KMS-11 (cell line): ENCODE measurements around the gene ZNF134.
A peak's percentile ranks its signal among the peaks of the same experiment; 100 is the strongest.

Experiments used
- H2AFZ ChIP-seq: fragments of 200-600 bp; sonication (generic); 2 replicates; pipeline ENCODE4 v1.6.1; 2016; ENCODE audit warnings: antibody characterized with exemption, mixed run types, low read depth
- H3K27ac ChIP-seq: fragments of 200-600 bp; sonication (generic); 2 replicates; pipeline ENCODE4 v1.6.1; 2016; ENCODE audit warnings: mild to moderate bottlenecking, mixed run types
- H3K27me3 ChIP-seq: fragments of 200-600 bp; sonication (generic); 2 replicates; pipeline ENCODE4 v1.6.1; 2017; ENCODE audit warnings: mild to moderate bottlenecking, low read depth, mixed run types, moderate library complexity; ENCODE audit not compliant: insufficient read depth
- H3K36me3 ChIP-seq: fragments of 200-600 bp; sonication (generic); 2 replicates; pipeline ENCODE4 v1.6.1; 2017; ENCODE audit warnings: mild to moderate bottlenecking, mixed run types; ENCODE audit not compliant: insufficient read depth
- H3K4me1 ChIP-seq: fragments of 200-600 bp; sonication (generic); 2 replicates; pipeline ENCODE4 v1.6.1; 2016; ENCODE audit warnings: mild to moderate bottlenecking, low read depth, mixed run types; ENCODE audit not compliant: poor library complexity, severe bottlenecking
- H3K4me2 ChIP-seq: fragments of 200-600 bp; sonication (generic); 2 replicates; pipeline ENCODE4 v1.7.0; 2016; ENCODE audit warnings: mild to moderate bottlenecking, mixed run types
- H3K4me3 ChIP-seq: fragments of 200-600 bp; sonication (generic); IDR thresholded peaks from 2 replicates; pipeline ENCODE4 v1.6.1; 2017; ENCODE audit warnings: low read depth, low read length, mixed read lengths; ENCODE audit not compliant: insufficient read depth
- H3K79me2 ChIP-seq: fragments of 200-600 bp; sonication (generic); 2 replicates; pipeline ENCODE4 v1.6.1; 2016; ENCODE audit warnings: low read depth, mixed run types; ENCODE audit not compliant: insufficient read depth
- H3K9ac ChIP-seq: fragments of 200-600 bp; sonication (generic); 2 replicates; pipeline ENCODE4 v1.6.1; 2016; ENCODE audit warnings: mild to moderate bottlenecking, mixed run types
- H4K20me1 ChIP-seq: fragments of 200-600 bp; sonication (generic); 2 replicates; pipeline ENCODE4 v1.6.1; 2016; ENCODE audit warnings: mild to moderate bottlenecking, mixed run types; ENCODE audit not compliant: insufficient read depth
- CTCF ChIP-seq: fragments of 200-600 bp; sonication (generic); conservative IDR thresholded peaks from 2 replicates; pipeline ENCODE4 v1.6.1; 2017; ENCODE audit warnings: low read depth, mild to moderate bottlenecking, antibody characterized with exemption, low read length, moderate library complexity, mixed read lengths

Gene ZNF134

GRCh38 chr19:57632987-57633831 is 19.2 kb downstream of the ZNF134 start, which contains the start of gene ZNF211:
Gene ZNF211 (plus strand): TSS chr19:57633168. CDS start chr19:57633347, 179 bp downstream.
- no peaks in the 10 kb centered on the region for H3K27me3 ChIP-seq
- H3K27ac ChIP-seq = no peak within 1 kb of the TSS
- peak within 1 kb of the TSS; percentile 9; the same call in 1 of the 2 replicates for H3K9ac ChIP-seq
- no peaks in the 10 kb centered on the region for H4K20me1 ChIP-seq
- H2AFZ ChIP-seq = peak within 1 kb of the TSS; percentile 80
- peak within 1 kb of the TSS; percentile 64 for H3K4me2 ChIP-seq
- peaks cover 5% of the 10 kb centered on the region for H3K36me3 ChIP-seq
- H3K4me1 ChIP-seq = no peaks in the 10 kb centered on the region
- H3K79me2 ChIP-seq = no peaks in the 10 kb centered on the region
- H3K4me3 ChIP-seq = no peak within 1 kb of the TSS
- no peak for TF ChIP-seq CTCF

- Histone ChIP-seq H4K20me1 (no peaks in the 10 kb centered on the region), H2AFZ (peak overlapping the region; percentile 80; the same call in 1 of the 2 replicates), H3K9ac (no peak overlapping the region), H3K79me2 (no peaks in the 10 kb centered on the region), H3K36me3 (peaks cover 8% of the 10 kb centered on the region), H3K27me3 (no peaks in the 10 kb centered on the region), H3K4me1 (no peaks in the 10 kb centered on the region), H3K4me2 (peak overlapping the region; percentile 64), H3K4me3 (no peak overlapping the region), H3K27ac (no peak overlapping the region)
- no peak for TF ChIP-seq CTCF
Observed at GRCh38 chr19:57633832-57634131, 19.7 kb downstream of the ZNF134 start.

GRCh38 chr19:57637379-57637778 is 23.3 kb downstream of the ZNF134 start:
- no peak for TF ChIP-seq CTCF
- Histone ChIP-seq H3K27me3 (no peaks in the 10 kb centered on the region), H3K36me3 (peaks cover 24% of the 10 kb centered on the region), H3K9ac (no peak overlapping the region), H3K27ac (no peak overlapping the region), H3K4me3 (no peak overlapping the region), H2AFZ (no peak overlapping the region), H3K79me2 (no peaks in the 10 kb centered on the region), H4K20me1 (no peaks in the 10 kb centered on the region), H3K4me1 (no peaks in the 10 kb centered on the region), H3K4me2 (no peak overlapping the region)

GRCh38 chr19:57641715-57642234 is 27.7 kb downstream of the ZNF134 start:
- no peak for TF ChIP-seq CTCF
- H4K20me1 ChIP-seq = no peaks in the 10 kb centered on the region
- no peaks in the 10 kb centered on the region for H3K79me2 ChIP-seq
- no peak overlapping the region for H3K4me3 ChIP-seq
- H3K4me2 ChIP-seq = no peak overlapping the region
- H2AFZ ChIP-seq = no peak overlapping the region
- H3K27ac ChIP-seq = no peak overlapping the region
- no peaks in the 10 kb centered on the region for H3K27me3 ChIP-seq
- H3K36me3 ChIP-seq = peaks cover 20% of the 10 kb centered on the region; the same call in 1 of the 2 replicates
- H3K4me1 ChIP-seq = no peaks in the 10 kb centered on the region
- no peak overlapping the region for H3K9ac ChIP-seq
